ENCODE measurements around the gene EXO1.

EXO1 gene

GRCh38 chr1:241888232-241888631, 40.2 kb downstream of the EXO1 start:
- no peak overlapping the region for H3K4me3 ChIP-seq (ENCODE audit: low read depth, low read length)
- TF ChIP-seq CTCF (IDR thresholded peaks at IDR 0.05; ENCODE audit: borderline replicate concordance, insufficient read depth, low read depth, low read length), result no peak

GRCh38 chr1:241891296-241891695, 43.3 kb downstream of the EXO1 start:
- H3K4me3 ChIP-seq (ENCODE audit: low read depth, low read length), result no peak overlapping the region
- no peak for TF ChIP-seq CTCF (IDR thresholded peaks at IDR 0.05; ENCODE audit: borderline replicate concordance, insufficient read depth, low read depth, low read length)

GRCh38 chr1:241894016-241894415, 46.0 kb downstream of the EXO1 start:
- no peak for TF ChIP-seq CTCF (IDR thresholded peaks at IDR 0.05; ENCODE audit: borderline replicate concordance, insufficient read depth, low read depth, low read length)
- H3K4me3 ChIP-seq (ENCODE audit: low read depth, low read length), result no peak overlapping the region

- no peak overlapping the region for H3K4me3 ChIP-seq (ENCODE audit: low read depth, low read length)
- TF ChIP-seq CTCF (IDR thresholded peaks at IDR 0.05; ENCODE audit: borderline replicate concordance, insufficient read depth, low read depth, low read length), result no peak
Observed at GRCh38 chr1:241895013-241895412, 47.0 kb downstream of the EXO1 start.

- H3K4me3 ChIP-seq (ENCODE audit: low read depth, low read length), result no peak overlapping the region
- TF ChIP-seq CTCF (IDR thresholded peaks at IDR 0.05; ENCODE audit: borderline replicate concordance, insufficient read depth, low read depth, low read length), result no peak
Observed at GRCh38 chr1:241896670-241896962, 48.6 kb downstream of the EXO1 start.

DNA sequence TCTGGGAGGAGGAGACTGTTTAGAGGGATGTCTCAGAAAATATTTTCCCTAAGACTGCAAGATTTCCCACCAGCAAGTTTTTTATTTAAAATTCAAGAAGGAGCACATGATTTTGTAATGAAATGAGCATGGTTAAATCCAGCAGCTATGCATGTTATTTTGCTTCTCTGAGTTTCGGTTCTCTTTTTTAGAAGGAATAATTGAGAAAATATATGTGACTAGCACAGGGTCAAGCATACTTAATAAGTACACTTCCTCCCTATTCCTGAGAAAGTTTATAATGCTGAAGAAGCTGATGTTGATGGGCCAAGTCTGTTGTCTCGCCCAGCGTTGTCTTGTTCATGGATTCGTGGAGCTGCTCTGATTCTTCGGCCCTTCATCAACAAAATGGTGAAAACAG, 51.2 kb downstream of the EXO1 start:
- TF ChIP-seq CTCF (IDR thresholded peaks at IDR 0.05; ENCODE audit: borderline replicate concordance, insufficient read depth, low read depth, low read length), result no peak
- no peak overlapping the region for H3K4me3 ChIP-seq (ENCODE audit: low read depth, low read length)

DNA sequence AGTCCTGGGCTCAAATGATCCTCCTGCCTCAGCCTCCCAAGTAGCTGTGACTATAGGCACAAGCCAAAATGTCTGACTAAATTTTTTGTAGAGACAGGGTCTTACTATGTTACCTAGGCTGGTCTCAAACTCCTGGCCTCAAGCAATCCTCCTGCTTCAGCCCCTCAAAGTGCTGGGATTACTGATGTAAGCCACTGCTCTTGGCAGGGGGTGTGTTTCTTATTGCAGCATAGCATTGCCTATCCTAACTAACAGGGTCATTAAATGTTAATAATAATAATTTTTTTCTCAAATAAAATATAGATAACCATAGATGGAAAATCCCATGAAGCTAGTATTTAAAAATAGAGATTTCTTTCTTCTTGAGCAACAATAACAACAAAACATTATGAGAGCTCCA, 52.4 kb downstream of the EXO1 start:
- no peak for TF ChIP-seq CTCF (IDR thresholded peaks at IDR 0.05; ENCODE audit: borderline replicate concordance, insufficient read depth, low read depth, low read length)

More for the DNA sequence above, 52.4 kb downstream of the EXO1 start:
- no peak overlapping the region for H3K4me3 ChIP-seq (ENCODE audit: low read depth, low read length)

Data from GM12875 (cell line).